Measurements from ENCODE around the gene CCDC85B. TPM values are rescaled to one million over a fixed set of nuclear protein-coding genes. Genes with fewer than 3 reads are reported as not detected.
A peak's percentile ranks its signal among the peaks of the same experiment; 100 is the strongest.

Gene CCDC85B
- total and polyA plus RNA-seq, 2 of the 13 experiments (the other 11 are each of a cell fraction or from before 2014, with no cell fraction given) = 8.2 to 19.5 TPM

DNA sequence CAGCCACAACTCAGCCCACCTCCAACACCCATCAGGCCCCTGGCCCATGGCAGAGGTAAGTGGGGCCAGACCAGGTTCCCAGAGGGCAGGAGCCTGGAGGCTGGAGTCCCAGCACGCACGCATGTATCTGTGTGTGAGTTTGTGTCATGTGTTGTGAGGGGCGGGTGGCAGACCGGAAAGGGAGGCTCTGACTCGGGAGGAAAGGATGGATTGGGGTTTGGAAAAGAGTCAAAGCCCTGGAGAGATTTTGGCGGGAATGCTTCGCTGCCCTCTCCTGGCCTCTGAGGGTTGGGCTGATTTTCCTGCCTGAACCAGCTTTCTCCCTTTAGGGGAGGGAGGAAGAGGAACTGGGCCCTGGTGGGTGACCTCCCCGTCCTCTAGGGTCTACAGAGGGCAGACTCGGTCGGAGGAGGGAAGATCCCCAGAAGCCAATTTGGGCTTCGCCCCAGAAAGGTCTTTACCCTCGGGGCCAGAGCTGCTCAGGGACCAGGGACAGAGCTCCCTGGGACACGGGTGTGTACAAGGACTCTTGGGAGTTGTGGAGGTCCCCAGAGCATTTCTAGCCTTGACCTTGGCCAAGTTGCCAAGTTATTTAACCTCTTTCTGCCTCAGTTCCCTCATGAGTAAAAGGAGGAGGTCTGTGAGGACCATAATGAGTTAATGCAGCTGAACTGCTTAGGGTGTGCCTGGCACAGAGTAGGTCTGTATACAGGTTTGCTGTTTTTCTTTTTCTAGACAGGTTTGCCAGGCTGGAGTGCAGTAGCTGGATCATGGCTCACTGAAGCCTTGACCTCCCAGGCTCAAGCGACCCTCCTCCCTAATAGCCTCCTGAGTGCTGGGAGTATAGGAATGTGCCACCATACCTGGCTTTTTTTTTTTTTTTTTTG lies 21.5 kb downstream of the CCDC85B start (continued):
- TF ChIP-seq, protein P1, sequence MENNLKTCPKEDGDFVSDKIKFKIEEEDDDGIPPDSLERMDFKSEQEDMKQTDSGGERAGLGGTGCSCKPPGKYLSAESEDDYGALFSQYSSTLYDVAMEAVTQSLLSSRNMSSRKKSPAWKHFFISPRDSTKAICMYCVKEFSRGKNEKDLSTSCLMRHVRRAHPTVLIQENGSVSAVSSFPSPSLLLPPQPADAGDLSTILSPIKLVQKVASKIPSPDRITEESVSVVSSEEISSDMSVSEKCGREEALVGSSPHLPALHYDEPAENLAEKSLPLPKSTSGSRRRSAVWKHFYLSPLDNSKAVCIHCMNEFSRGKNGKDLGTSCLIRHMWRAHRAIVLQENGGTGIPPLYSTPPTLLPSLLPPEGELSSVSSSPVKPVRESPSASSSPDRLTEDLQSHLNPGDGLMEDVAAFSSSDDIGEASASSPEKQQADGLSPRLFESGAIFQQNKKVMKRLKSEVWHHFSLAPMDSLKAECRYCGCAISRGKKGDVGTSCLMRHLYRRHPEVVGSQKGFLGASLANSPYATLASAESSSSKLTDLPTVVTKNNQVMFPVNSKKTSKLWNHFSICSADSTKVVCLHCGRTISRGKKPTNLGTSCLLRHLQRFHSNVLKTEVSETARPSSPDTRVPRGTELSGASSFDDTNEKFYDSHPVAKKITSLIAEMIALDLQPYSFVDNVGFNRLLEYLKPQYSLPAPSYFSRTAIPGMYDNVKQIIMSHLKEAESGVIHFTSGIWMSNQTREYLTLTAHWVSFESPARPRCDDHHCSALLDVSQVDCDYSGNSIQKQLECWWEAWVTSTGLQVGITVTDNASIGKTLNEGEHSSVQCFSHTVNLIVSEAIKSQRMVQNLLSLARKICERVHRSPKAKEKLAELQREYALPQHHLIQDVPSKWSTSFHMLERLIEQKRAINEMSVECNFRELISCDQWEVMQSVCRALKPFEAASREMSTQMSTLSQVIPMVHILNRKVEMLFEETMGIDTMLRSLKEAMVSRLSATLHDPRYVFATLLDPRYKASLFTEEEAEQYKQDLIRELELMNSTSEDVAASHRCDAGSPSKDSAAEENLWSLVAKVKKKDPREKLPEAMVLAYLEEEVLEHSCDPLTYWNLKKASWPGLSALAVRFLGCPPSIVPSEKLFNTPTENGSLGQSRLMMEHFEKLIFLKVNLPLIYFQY (CRISPR knock-in tag; IDR thresholded peaks at IDR 0.05; ENCODE audit: borderline replicate concordance) = no peak
- TF ChIP-seq ZNF547 (CRISPR knock-in tag; IDR thresholded peaks at IDR 0.05) (no peak), XRCC5 (optimal IDR thresholded peaks at IDR 0.05; ENCODE audit: low read length) (peak; percentile 52), SMAD3 (CRISPR knock-in tag; IDR thresholded peaks at IDR 0.05) (no peak), MEIS2 (CRISPR knock-in tag; IDR thresholded peaks at IDR 0.05) (no peak), STAG1 (CRISPR knock-in tag; IDR thresholded peaks at IDR 0.05) (peak; percentile 28), ZFY (CRISPR knock-in tag; IDR thresholded peaks at IDR 0.05) (peak; percentile 42; the same call in 1 of the 2 replicates), ZNF296 (CRISPR knock-in tag; conservative IDR thresholded peaks at IDR 0.05) (no peak), ARNT (IDR thresholded peaks at IDR 0.05) (no peak), MYC (CRISPR knock-in tag; IDR thresholded peaks at IDR 0.05; ENCODE audit: borderline replicate concordance) (0 out of 2 replicates have a peak, but pooled peaks have one; percentile 30), FOXJ3 (CRISPR knock-in tag; IDR thresholded peaks at IDR 0.05; ENCODE audit: borderline replicate concordance) (no peak), PHF5A (CRISPR knock-in tag; IDR thresholded peaks at IDR 0.05; ENCODE audit: low read depth, unreplicated experiment) (no peak)
- TF ChIP-seq, protein P2, sequence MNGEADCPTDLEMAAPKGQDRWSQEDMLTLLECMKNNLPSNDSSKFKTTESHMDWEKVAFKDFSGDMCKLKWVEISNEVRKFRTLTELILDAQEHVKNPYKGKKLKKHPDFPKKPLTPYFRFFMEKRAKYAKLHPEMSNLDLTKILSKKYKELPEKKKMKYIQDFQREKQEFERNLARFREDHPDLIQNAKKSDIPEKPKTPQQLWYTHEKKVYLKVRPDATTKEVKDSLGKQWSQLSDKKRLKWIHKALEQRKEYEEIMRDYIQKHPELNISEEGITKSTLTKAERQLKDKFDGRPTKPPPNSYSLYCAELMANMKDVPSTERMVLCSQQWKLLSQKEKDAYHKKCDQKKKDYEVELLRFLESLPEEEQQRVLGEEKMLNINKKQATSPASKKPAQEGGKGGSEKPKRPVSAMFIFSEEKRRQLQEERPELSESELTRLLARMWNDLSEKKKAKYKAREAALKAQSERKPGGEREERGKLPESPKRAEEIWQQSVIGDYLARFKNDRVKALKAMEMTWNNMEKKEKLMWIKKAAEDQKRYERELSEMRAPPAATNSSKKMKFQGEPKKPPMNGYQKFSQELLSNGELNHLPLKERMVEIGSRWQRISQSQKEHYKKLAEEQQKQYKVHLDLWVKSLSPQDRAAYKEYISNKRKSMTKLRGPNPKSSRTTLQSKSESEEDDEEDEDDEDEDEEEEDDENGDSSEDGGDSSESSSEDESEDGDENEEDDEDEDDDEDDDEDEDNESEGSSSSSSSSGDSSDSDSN (CRISPR knock-in tag; IDR thresholded peaks at IDR 0.05) = no peak
- TF ChIP-seq, protein P3, sequence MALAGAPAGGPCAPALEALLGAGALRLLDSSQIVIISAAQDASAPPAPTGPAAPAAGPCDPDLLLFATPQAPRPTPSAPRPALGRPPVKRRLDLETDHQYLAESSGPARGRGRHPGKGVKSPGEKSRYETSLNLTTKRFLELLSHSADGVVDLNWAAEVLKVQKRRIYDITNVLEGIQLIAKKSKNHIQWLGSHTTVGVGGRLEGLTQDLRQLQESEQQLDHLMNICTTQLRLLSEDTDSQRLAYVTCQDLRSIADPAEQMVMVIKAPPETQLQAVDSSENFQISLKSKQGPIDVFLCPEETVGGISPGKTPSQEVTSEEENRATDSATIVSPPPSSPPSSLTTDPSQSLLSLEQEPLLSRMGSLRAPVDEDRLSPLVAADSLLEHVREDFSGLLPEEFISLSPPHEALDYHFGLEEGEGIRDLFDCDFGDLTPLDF (CRISPR knock-in tag; IDR thresholded peaks at IDR 0.05) = peak; percentile 78
- TF ChIP-seq, protein P4, sequence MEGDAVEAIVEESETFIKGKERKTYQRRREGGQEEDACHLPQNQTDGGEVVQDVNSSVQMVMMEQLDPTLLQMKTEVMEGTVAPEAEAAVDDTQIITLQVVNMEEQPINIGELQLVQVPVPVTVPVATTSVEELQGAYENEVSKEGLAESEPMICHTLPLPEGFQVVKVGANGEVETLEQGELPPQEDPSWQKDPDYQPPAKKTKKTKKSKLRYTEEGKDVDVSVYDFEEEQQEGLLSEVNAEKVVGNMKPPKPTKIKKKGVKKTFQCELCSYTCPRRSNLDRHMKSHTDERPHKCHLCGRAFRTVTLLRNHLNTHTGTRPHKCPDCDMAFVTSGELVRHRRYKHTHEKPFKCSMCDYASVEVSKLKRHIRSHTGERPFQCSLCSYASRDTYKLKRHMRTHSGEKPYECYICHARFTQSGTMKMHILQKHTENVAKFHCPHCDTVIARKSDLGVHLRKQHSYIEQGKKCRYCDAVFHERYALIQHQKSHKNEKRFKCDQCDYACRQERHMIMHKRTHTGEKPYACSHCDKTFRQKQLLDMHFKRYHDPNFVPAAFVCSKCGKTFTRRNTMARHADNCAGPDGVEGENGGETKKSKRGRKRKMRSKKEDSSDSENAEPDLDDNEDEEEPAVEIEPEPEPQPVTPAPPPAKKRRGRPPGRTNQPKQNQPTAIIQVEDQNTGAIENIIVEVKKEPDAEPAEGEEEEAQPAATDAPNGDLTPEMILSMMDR (CRISPR knock-in tag; IDR thresholded peaks at IDR 0.05) = peak; percentile 53
- TF ChIP-seq, protein P5, sequence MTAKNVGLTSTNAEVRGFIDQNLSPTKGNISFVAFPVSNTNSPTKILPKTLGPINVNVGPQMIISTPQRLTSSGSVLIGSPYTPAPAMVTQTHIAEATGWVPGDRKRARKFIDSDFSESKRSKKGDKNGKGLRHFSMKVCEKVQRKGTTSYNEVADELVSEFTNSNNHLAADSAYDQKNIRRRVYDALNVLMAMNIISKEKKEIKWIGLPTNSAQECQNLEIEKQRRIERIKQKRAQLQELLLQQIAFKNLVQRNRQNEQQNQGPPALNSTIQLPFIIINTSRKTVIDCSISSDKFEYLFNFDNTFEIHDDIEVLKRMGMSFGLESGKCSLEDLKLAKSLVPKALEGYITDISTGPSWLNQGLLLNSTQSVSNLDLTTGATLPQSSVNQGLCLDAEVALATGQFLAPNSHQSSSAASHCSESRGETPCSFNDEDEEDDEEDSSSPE (CRISPR knock-in tag; IDR thresholded peaks at IDR 0.05) = peak; percentile 89
- TF ChIP-seq, protein P6, sequence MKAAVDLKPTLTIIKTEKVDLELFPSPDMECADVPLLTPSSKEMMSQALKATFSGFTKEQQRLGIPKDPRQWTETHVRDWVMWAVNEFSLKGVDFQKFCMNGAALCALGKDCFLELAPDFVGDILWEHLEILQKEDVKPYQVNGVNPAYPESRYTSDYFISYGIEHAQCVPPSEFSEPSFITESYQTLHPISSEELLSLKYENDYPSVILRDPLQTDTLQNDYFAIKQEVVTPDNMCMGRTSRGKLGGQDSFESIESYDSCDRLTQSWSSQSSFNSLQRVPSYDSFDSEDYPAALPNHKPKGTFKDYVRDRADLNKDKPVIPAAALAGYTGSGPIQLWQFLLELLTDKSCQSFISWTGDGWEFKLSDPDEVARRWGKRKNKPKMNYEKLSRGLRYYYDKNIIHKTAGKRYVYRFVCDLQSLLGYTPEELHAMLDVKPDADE (CRISPR knock-in tag; IDR thresholded peaks at IDR 0.05) = no peak

Data from HepG2 (cell line).